Lower leg skin (tissue), 4 donors: ENCODE measurements around the gene MED20. TPM values are rescaled to one million over a fixed set of nuclear protein-coding genes. Genes with fewer than 3 reads are reported as not detected.

Source experiments
- DNase-seq, 2 donors: peaks; one replicate each; pipeline ENCODE4 v3.0.0-alpha.2; 2019; ENCODE audit warnings: low spot score in 2 of 2
- H3K4me3 ChIP-seq: fragments of 200-600 bp; sonication (generic); 2 replicates; pipeline ENCODE4 v1.5.1; 2017; ENCODE audit warnings: mild to moderate bottlenecking, low read depth; ENCODE audit not compliant: poor library complexity, severe bottlenecking
- POLR2A ChIP-seq, 2 donors: fragments of 450-650 bp; IDR thresholded peaks; one replicate each; pipeline ENCODE4 v1.6.1; 2016 to 2017; ENCODE audit warnings: antibody characterized with exemption in 2 of 2, mild to moderate bottlenecking in 1 of 2, moderate library complexity in 1 of 2
- WGBS, 2 donors: methylation state at CpG; one replicate each; pipeline ENCODE4 v1.1.5; 2018; 5-methylcytosine and 5-hydroxymethylcytosine counted together
- intact Hi-C: fragments of 100-400 bp; cut with DNase I; formaldehyde crosslinking; loops from one replicate; pipeline ENCODE4 v1.15.0; 2023; ENCODE audit warnings: low total_unique reads
- total RNA-seq, 4 donors: library from RNA; depleted of rRNA; stranded (reverse); fragments of >200 nt; gene quantifications; one replicate each; pipeline ENCODE4 v1.1.0, GENCODE V29; 2016
- TF ChIP-seq, protein P1 (sequence below), 3 donors: fragments of 450-650 bp; IDR thresholded peaks; one replicate each; pipeline ENCODE4 v1.5.1; 2016; ENCODE audit warnings: antibody characterized with exemption in 3 of 3, mild to moderate bottlenecking in 3 of 3, moderate library complexity in 2 of 3

Gene MED20
- total RNA-seq, 4 donors from 2014 or later: 5.7 to 11.5 (median 9.8) TPM

GRCh38 chr6:41965429-41966213 lies 44.7 kb upstream of the MED20 start:
- TF ChIP-seq POLR2A (IDR thresholded peaks at IDR 0.05): no peak
- TF ChIP-seq, protein P1, sequence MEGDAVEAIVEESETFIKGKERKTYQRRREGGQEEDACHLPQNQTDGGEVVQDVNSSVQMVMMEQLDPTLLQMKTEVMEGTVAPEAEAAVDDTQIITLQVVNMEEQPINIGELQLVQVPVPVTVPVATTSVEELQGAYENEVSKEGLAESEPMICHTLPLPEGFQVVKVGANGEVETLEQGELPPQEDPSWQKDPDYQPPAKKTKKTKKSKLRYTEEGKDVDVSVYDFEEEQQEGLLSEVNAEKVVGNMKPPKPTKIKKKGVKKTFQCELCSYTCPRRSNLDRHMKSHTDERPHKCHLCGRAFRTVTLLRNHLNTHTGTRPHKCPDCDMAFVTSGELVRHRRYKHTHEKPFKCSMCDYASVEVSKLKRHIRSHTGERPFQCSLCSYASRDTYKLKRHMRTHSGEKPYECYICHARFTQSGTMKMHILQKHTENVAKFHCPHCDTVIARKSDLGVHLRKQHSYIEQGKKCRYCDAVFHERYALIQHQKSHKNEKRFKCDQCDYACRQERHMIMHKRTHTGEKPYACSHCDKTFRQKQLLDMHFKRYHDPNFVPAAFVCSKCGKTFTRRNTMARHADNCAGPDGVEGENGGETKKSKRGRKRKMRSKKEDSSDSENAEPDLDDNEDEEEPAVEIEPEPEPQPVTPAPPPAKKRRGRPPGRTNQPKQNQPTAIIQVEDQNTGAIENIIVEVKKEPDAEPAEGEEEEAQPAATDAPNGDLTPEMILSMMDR (IDR thresholded peaks at IDR 0.05): no peak
- no peak overlapping the region for H3K4me3 ChIP-seq
- WGBS, 2 donors: 69 to 79% methylated on average over 11 of the region's 11 CpGs
- intact Hi-C loops: no loop called here
- peak in 1 of 2 donors; percentile 23 for DNase-seq

DNA sequence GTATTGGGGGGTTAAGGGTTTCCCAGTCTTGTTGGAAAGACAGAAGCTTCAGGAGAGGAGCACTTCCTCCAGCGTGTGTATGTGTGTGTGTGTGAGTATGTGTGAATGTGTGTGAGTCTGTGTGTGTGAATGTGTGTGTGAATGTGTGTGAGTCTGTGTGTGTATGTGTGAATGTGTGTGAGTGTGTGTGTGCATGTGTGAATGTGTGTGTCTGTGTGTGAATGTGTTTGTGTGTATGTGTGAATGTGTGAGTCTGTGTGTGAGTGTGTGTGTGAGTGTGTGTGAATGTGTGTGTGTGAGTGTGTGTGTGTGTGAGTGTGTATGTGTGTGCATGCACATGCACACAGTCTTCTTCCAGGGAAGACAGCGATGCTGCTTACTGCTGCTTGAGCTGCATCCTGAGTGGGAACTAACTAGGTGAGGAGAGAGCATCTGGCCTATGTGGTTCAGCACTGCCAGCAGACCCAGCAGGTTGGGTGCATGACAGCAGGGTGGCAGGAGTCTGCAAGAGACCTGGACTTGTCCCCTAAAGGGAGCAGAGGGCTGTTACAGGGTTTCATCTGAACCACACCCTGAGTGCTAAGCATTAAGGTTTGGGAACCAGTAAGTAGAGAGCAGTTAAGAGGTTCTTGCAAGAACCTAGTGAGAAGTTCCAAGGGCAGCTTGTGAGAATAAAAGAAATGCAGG lies 43.4 kb upstream of the MED20 start:
- WGBS, 2 donors: 78 to 83% methylated on average over 2 of the region's 2 CpGs
- no peak overlapping the region for H3K4me3 ChIP-seq
- intact Hi-C loops: no loop called here
- peak in 1 of 2 donors; percentile 49 for DNase-seq
- TF ChIP-seq, protein P1 (IDR thresholded peaks at IDR 0.05): no peak
- TF ChIP-seq POLR2A (IDR thresholded peaks at IDR 0.05): no peak

- intact Hi-C loops: no loop called here
- WGBS, 2 donors: 63 to 71% methylated on average over 1 of the region's 1 CpG
- no peak for TF ChIP-seq POLR2A (IDR thresholded peaks at IDR 0.05)
- TF ChIP-seq, protein P1 (IDR thresholded peaks at IDR 0.05): no peak
- DNase-seq: peak in 1 of 2 donors; percentile 8
- H3K4me3 ChIP-seq: no peak overlapping the region
Measured at GRCh38 chr6:41963371-41963770, 42.4 kb upstream of the MED20 start.

DNA sequence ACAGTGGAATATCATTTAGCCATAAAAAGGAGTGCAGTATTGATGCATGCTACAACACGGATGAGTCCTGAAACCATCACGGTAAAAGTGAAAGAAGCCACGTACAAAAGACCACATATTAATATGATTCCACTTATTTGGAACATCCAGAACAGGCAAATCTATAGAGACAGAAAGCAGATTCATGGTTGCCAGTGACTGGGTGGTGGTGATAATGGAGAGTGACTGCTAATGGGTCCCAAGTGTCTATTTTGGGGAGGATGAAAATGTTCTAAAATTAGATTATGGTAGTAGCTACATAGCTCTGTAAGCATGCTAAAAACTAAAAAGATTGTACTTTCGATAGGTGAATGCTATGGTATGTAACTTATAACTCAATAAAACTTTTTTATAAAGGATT lies 39.1 kb upstream of the MED20 start:
- 89 to 91% methylated on average over 4 of the region's 4 CpGs for WGBS, 2 donors
- intact Hi-C loops: no loop called here
- no peak for TF ChIP-seq POLR2A (IDR thresholded peaks at IDR 0.05)
- TF ChIP-seq, protein P1 (IDR thresholded peaks at IDR 0.05): no peak
- no peak overlapping the region for H3K4me3 ChIP-seq
- DNase-seq: no peak

DNA sequence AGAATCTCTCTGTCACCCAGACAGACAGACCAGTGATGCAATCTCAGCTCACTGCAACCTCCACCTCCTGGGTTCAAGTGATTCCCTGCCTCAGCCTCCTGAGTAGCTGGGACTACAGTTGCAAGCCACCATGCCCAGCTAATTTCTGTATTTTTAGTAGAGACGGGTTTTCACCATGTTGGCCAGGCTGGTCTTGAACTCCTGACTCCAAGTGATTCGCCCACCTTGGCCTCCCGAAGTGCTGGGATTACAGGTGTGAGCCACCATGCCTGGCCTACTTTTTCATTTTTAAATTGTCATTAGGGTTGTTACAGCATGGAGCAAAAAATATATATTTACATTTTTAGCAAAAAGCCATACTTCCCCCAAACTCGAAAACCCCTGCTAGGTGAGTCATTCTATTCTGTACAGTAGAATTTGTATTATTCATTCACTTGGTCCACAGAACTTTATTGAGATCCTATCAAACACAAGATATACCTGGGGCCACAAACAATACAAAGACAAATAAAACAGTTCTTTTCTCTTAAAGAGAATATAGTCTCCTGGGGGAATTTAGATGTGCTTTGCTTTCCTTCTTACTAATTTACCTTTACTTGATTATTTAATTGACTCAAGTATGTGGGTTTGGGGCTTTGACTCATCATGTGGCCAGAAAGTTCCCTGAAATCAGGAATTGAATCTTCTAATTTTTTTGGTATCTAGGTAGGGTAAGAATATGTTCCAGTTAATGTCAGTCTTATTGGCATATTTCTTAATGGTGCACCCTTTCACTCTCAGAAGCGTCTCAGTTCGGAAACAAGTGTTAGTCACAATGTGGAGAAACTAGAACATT lies 37.3 kb upstream of the MED20 start:
- 91 to 99% methylated on average over 6 of the region's 6 CpGs for WGBS, 2 donors
- intact Hi-C loops: no loop called here
- TF ChIP-seq, protein P1 (IDR thresholded peaks at IDR 0.05): no peak
- no peak for TF ChIP-seq POLR2A (IDR thresholded peaks at IDR 0.05)
- no peak overlapping the region for H3K4me3 ChIP-seq
- no peak for DNase-seq
